ENCODE measurements around the gene MAS1. TPM values are rescaled to one million over a fixed set of nuclear protein-coding genes. Genes with fewer than 3 reads are reported as not detected.

MAS1 gene
- total and polyA plus RNA-seq, 2 donors (not counting 1 experiment from before 2014, with no cell fraction given), result not detected

DNA sequence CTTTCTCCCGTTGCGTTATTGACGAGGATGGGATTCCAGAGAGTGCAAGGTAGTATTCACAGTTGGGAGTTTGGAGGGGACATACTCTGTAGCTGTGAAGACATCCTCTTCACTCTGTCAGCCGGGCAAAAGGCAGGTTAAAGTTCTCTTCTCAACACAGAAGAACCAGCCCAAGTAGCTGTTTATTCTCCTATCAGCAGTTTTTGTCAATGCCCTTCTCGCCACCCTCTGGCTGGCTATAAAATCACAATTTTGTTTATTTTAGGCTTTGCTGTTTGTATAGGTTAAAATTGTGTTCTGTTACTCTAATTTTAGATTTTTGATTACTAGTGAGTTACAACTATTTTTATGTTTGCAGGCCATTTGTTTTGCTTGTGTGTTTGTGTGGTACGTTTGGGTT, 37.9 kb upstream of the MAS1 start:
- TF ChIP-seq EZH2 (IDR thresholded peaks at IDR 0.05; ENCODE audit: borderline replicate concordance, insufficient read depth, low read depth, low read length, poor library complexity, severe bottlenecking), result no peak
- TF ChIP-seq, protein P1, sequence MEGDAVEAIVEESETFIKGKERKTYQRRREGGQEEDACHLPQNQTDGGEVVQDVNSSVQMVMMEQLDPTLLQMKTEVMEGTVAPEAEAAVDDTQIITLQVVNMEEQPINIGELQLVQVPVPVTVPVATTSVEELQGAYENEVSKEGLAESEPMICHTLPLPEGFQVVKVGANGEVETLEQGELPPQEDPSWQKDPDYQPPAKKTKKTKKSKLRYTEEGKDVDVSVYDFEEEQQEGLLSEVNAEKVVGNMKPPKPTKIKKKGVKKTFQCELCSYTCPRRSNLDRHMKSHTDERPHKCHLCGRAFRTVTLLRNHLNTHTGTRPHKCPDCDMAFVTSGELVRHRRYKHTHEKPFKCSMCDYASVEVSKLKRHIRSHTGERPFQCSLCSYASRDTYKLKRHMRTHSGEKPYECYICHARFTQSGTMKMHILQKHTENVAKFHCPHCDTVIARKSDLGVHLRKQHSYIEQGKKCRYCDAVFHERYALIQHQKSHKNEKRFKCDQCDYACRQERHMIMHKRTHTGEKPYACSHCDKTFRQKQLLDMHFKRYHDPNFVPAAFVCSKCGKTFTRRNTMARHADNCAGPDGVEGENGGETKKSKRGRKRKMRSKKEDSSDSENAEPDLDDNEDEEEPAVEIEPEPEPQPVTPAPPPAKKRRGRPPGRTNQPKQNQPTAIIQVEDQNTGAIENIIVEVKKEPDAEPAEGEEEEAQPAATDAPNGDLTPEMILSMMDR (IDR thresholded peaks at IDR 0.05), result peak; percentile 14
- Histone ChIP-seq H3K9me3 (ENCODE audit: control extremely low read depth in 1 of 3, control insufficient read depth in 2 of 3, insufficient read depth in 1 of 3, low read length in 2 of 3) (peaks cover 0 to 12% (median 3%) of the 10 kb centered on the region in 3 donors), H3K4me2 (replicated peaks; ENCODE audit: low read depth, low read length, poor library complexity, severe bottlenecking) (no peak overlapping the region), H3K4me1 (ENCODE audit: control insufficient read depth in 2 of 2, insufficient read depth in 2 of 2, low read length in 2 of 2) (no peaks in the 10 kb centered on the region), H3K9ac (ENCODE audit: low read length) (no peak overlapping the region), H3K27me3 (replicated peaks in 1 of 4; ENCODE audit: control extremely low read depth in 1 of 4, control insufficient read depth in 3 of 4, insufficient read depth in 4 of 4, low read length in 3 of 4) (peaks cover 0 to 2% (median 0%) of the 10 kb centered on the region in 4 experiments), H3K79me2 (ENCODE audit: control insufficient read depth, insufficient read depth, low read length) (no peaks in the 10 kb centered on the region), H3K4me3 (ENCODE audit: control extremely low read depth in 1 of 5, extremely low read depth in 1 of 5, insufficient read depth in 1 of 5, low read depth in 2 of 5, low read length in 4 of 5) (no peak overlapping the region), H3K36me3 (replicated peaks in 1 of 2; ENCODE audit: control extremely low read depth in 1 of 2, control insufficient read depth in 1 of 2, extremely low read depth in 1 of 2, insufficient read depth in 2 of 2, low read length in 1 of 2) (no peaks in the 10 kb centered on the region), H3K27ac (ENCODE audit: low read length in 2 of 2) (no peak overlapping the region), H2AFZ (ENCODE audit: insufficient read depth, low read depth, low read length, poor library complexity, severe bottlenecking) (peak overlapping the region; percentile 33), H4K20me1 (ENCODE audit: control insufficient read depth, insufficient read depth, low read length, poor library complexity, severe bottlenecking) (no peaks in the 10 kb centered on the region)
- no peaks in the 10 kb centered on the region for H3K4me1 Mint-ChIP-seq
- ATAC-seq (ENCODE audit: low read depth) (no peak), DNase-seq (peak; percentile 15)
- 63% methylated on average over 4 of the region's 6 CpGs for WGBS (ENCODE audit: insufficient coverage)
- POLR2A ChIA-PET, result no interaction called here
- intact Hi-C loops (cut with micrococcal nuclease), result loop anchor here (1.0 kb wide), 1 partner anchor 162 kb away; no protein-coding TSS in a partner anchor
- CTCF ChIA-PET, result interaction anchor here (1.0 to 1.8 kb wide), 3 partner anchors 11 to 161 kb away, joined by 3 to 9 read pairs (median 8); partner anchors contain the start of gene SOD2
- H3K9me3 Mint-ChIP-seq (ENCODE audit: insufficient read depth), result peaks cover 6% of the 10 kb centered on the region
- H3K4me3 Mint-ChIP-seq, result no peak overlapping the region
- H3K27ac Mint-ChIP-seq, result no peak overlapping the region
- H3K27me3 Mint-ChIP-seq, result peaks cover 10% of the 10 kb centered on the region

DNA sequence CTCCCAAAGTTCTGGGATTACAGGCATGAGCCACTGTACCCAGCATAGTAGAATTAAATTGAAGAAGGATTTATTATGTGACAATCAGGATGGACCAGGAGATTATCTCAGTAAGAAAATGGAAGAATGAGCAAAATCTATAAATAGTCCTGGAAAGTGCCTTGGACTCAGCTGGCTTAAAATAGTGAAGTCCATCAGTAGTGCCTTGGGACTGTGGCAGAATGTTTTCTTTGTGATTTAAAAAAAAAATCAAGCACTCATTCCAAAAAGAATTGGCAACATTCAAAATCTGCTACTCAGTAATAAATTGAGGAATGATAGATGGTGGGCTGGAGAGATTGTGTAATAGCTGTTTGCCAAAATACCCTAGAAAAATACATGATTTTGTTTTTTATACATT, 37.0 kb upstream of the MAS1 start:
- H4K20me1 ChIP-seq (ENCODE audit: control insufficient read depth, insufficient read depth, low read length, poor library complexity, severe bottlenecking), result no peaks in the 10 kb centered on the region
- no peaks in the 10 kb centered on the region for H3K4me1 Mint-ChIP-seq
- H3K27me3 ChIP-seq (replicated peaks in 1 of 4; ENCODE audit: control extremely low read depth in 1 of 4, control insufficient read depth in 3 of 4, insufficient read depth in 4 of 4, low read length in 3 of 4), result peaks cover 0 to 2% (median 0%) of the 10 kb centered on the region in 4 experiments
- H3K27ac ChIP-seq (ENCODE audit: low read length in 2 of 2), result no peak overlapping the region
- H3K9ac ChIP-seq (ENCODE audit: low read length), result no peak overlapping the region
- intact Hi-C loops (cut with micrococcal nuclease), result loop anchor here (1.0 kb wide), 1 partner anchor 162 kb away; no protein-coding TSS in a partner anchor
- no peak overlapping the region for H3K4me3 ChIP-seq (ENCODE audit: control extremely low read depth in 1 of 5, extremely low read depth in 1 of 5, insufficient read depth in 1 of 5, low read depth in 2 of 5, low read length in 4 of 5)
- H2AFZ ChIP-seq (ENCODE audit: insufficient read depth, low read depth, low read length, poor library complexity, severe bottlenecking), result no peak overlapping the region
- H3K4me3 Mint-ChIP-seq, result no peak overlapping the region
- no peaks in the 10 kb centered on the region for H3K36me3 ChIP-seq (replicated peaks in 1 of 2; ENCODE audit: control extremely low read depth in 1 of 2, control insufficient read depth in 1 of 2, extremely low read depth in 1 of 2, insufficient read depth in 2 of 2, low read length in 1 of 2)
- H3K27me3 Mint-ChIP-seq, result peaks cover 10% of the 10 kb centered on the region
- H3K9me3 ChIP-seq (ENCODE audit: control extremely low read depth in 1 of 3, control insufficient read depth in 2 of 3, insufficient read depth in 1 of 3, low read length in 2 of 3), result peaks cover 0 to 8% (median 3%) of the 10 kb centered on the region in 3 donors
- no peaks in the 10 kb centered on the region for H3K79me2 ChIP-seq (ENCODE audit: control insufficient read depth, insufficient read depth, low read length)
- TF ChIP-seq, protein P1 (IDR thresholded peaks at IDR 0.05), result no peak
- TF ChIP-seq EZH2 (IDR thresholded peaks at IDR 0.05; ENCODE audit: borderline replicate concordance, insufficient read depth, low read depth, low read length, poor library complexity, severe bottlenecking), result no peak
- ChIA-PET CTCF (interaction anchor here (1.6 kb wide), 1 partner anchor 10 kb away, joined by 3 read pairs; no protein-coding TSS in a partner anchor), POLR2A (no interaction called here)
- ATAC-seq (ENCODE audit: low read depth) (no peak), DNase-seq (no peak)
- H3K4me2 ChIP-seq (replicated peaks; ENCODE audit: low read depth, low read length, poor library complexity, severe bottlenecking), result no peak overlapping the region
- H3K4me1 ChIP-seq (ENCODE audit: control insufficient read depth in 2 of 2, insufficient read depth in 2 of 2, low read length in 2 of 2), result no peaks in the 10 kb centered on the region
- H3K9me3 Mint-ChIP-seq (ENCODE audit: insufficient read depth), result peaks cover 8% of the 10 kb centered on the region
- no peak overlapping the region for H3K27ac Mint-ChIP-seq

Data from B cell (primary cell).